OCI-LY3 (cell line): ENCODE data around the gene HPD.

Experiments used
- CTCF ChIP-seq: fragments of 200-600, 300-600 bp; sonication (generic); IDR thresholded peaks from 2 replicates; pipeline ENCODE4 v1.5.1; 2014; ENCODE audit warnings: antibody characterized with exemption, low read length, low read depth
- EZH2phosphoT487 ChIP-seq: fragments of 200-600 bp; shearing (Covaris generic); IDR thresholded peaks from 2 replicates; pipeline ENCODE4 v1.6.1; 2018; ENCODE audit warnings: antibody characterized with exemption, mixed run types, low read depth

GRCh38 chr12:121898287-121898686 is 39.6 kb upstream of the HPD start:
- no peak for TF ChIP-seq CTCF
- no peak for TF ChIP-seq EZH2phosphoT487
